Endothelial cell of umbilical vein (primary cell): ENCODE measurements around the gene NCK1. TPM values are rescaled to one million over a fixed set of nuclear protein-coding genes. Genes with fewer than 3 reads are reported as not detected.

Experiments used
- BruUV-seq: library from RNA; stranded (reverse); fragments of 400-500 nt; replicated peaks from 2 replicates; lab custom pipeline; 2021; lab: Mats Ljungman, UMichigan
- CTCF ChIA-PET: fragments of 300-600, 350-600 bp; sonication (Branson Sonifier 250); formaldehyde crosslinking; loops from one replicate; lab custom pipeline; 2021; ENCODE audit warnings: antibody characterized with exemption, inconsistent platforms; lab: Charles Lee
- POLR2A ChIA-PET: fragments of 300-600, 350-600 bp; sonication (Branson Sonifier 250); formaldehyde crosslinking; loops from one replicate; lab custom pipeline; 2021; ENCODE audit warnings: antibody characterized with exemption, inconsistent platforms; lab: Charles Lee
- DNase-seq: peaks from one replicate; pipeline ENCODE4 v3.0.0-alpha.2; 2011; ENCODE audit warnings: low read depth, low spot score
- FAIRE-seq: peaks from 2 replicates; lab custom pipeline; 2011; peaks lifted over from hg19 to GRCh38; lab: Jason Lieb, UNC
- H2AFZ ChIP-seq: 2 replicates; pipeline ENCODE4 v1.6.0; 2012; ENCODE audit warnings: low read depth, low read length, control low read depth, inconsistent platforms
- H3K27ac ChIP-seq: 2 replicates; pipeline ENCODE4 v1.5.1; 2011; ENCODE audit warnings: low read depth, mild to moderate bottlenecking, control low read depth, low read length, moderate library complexity; ENCODE audit not compliant: insufficient read depth
- H3K27me3 ChIP-seq, 2 experiments: 2 replicates each; pipeline versions ENCODE4 v1.6.0 to v1.6.1; 2011; ENCODE audit warnings: low read length in 2 of 2, mixed read lengths in 1 of 2; ENCODE audit not compliant: control insufficient read depth in 2 of 2, insufficient read depth in 2 of 2
- H3K36me3 ChIP-seq, 2 experiments: 2 replicates in 1 of 2; 3 replicates in 1 of 2; pipeline ENCODE4 v1.5.1; 2011; ENCODE audit warnings: low read length in 2 of 2, mild to moderate bottlenecking in 1 of 2, moderate library complexity in 1 of 2; ENCODE audit not compliant: control insufficient read depth in 2 of 2, insufficient read depth in 2 of 2; ENCODE audit errors: extremely low read depth in 1 of 2
- H3K4me1 ChIP-seq: 3 replicates; pipeline ENCODE4 v1.5.1; 2011; ENCODE audit warnings: mild to moderate bottlenecking, low read length; ENCODE audit not compliant: control insufficient read depth, insufficient read depth; ENCODE audit errors: extremely low read depth
- H3K4me2 ChIP-seq: 2 replicates; pipeline ENCODE4 v1.6.1; 2011; ENCODE audit warnings: low read length, control low read depth, mixed read lengths; ENCODE audit not compliant: insufficient read depth
- H3K4me3 ChIP-seq, 3 experiments: fragments of 200-600 bp in 1 of 3; sonication (generic), shearing (Covaris generic) in 1 of 3; replicated peaks in 1 of 3; 2 replicates each; pipeline ENCODE4 v1.5.1; 2011 to 2016; ENCODE audit warnings: control low read depth in 3 of 3, low read length in 3 of 3, mild to moderate bottlenecking in 2 of 3, inconsistent platforms in 1 of 3, low read depth in 1 of 3, moderate library complexity in 1 of 3; ENCODE audit not compliant: insufficient read depth in 1 of 3
- H3K79me2 ChIP-seq: 2 replicates; pipeline ENCODE4 v1.6.0; 2012; ENCODE audit warnings: low read length, inconsistent platforms; ENCODE audit not compliant: control insufficient read depth, insufficient read depth
- H3K9ac ChIP-seq: replicated peaks from 2 replicates; pipeline ENCODE3; 2011; ENCODE audit warnings: low read length, control low read depth; ENCODE audit not compliant: insufficient read depth; ENCODE audit errors: extremely low read depth
- H3K9me1 ChIP-seq: replicated peaks from 3 replicates; pipeline ENCODE4 v1.6.0; 2011; ENCODE audit warnings: mild to moderate bottlenecking, low read length; ENCODE audit not compliant: control insufficient read depth, insufficient read depth; ENCODE audit errors: extremely low read depth
- H3K9me3 ChIP-seq: replicated peaks from 2 replicates; pipeline ENCODE4 v1.5.1; 2012; ENCODE audit warnings: low read length, inconsistent platforms; ENCODE audit not compliant: control insufficient read depth, insufficient read depth
- H4K20me1 ChIP-seq: replicated peaks from 2 replicates; pipeline ENCODE3; 2011; ENCODE audit warnings: mild to moderate bottlenecking, low read length; ENCODE audit not compliant: control insufficient read depth, insufficient read depth; ENCODE audit errors: extremely low read depth
- CTCF ChIP-seq, 2 donors: IDR thresholded peaks; 1 replicate in 1 of 2; 2 replicates in 1 of 2; pipeline ENCODE4 v1.5.1; 2011; ENCODE audit warnings: low read length in 2 of 2, mild to moderate bottlenecking in 2 of 2, moderate library complexity in 2 of 2, control low read depth in 1 of 2, inconsistent platforms in 1 of 2, low read depth in 1 of 2; ENCODE audit not compliant: insufficient read depth in 1 of 2; ENCODE audit errors: extremely low read depth in 1 of 2
- EZH2 ChIP-seq: IDR thresholded peaks from 2 replicates; pipeline ENCODE4 v1.6.1; 2012; ENCODE audit warnings: borderline replicate concordance, low read depth, mild to moderate bottlenecking, moderate library complexity, low read length, inconsistent platforms; ENCODE audit not compliant: severe bottlenecking
- FOS ChIP-seq: IDR thresholded peaks from 2 replicates; pipeline ENCODE4 v1.6.1; 2011; ENCODE audit warnings: mild to moderate bottlenecking, low read length, moderate library complexity, borderline replicate concordance; ENCODE audit not compliant: insufficient read depth
- GATA2 ChIP-seq: IDR thresholded peaks from 2 replicates; pipeline ENCODE4 v1.7.0; 2011; ENCODE audit warnings: low read depth, mild to moderate bottlenecking, moderate library complexity, mixed read lengths, low read length; ENCODE audit not compliant: insufficient read length, insufficient read depth
- JUN ChIP-seq: IDR thresholded peaks from 2 replicates; pipeline ENCODE4 v1.6.1; 2011; ENCODE audit warnings: borderline replicate concordance, low read depth; ENCODE audit not compliant: insufficient read length, insufficient read depth
- MAX ChIP-seq: IDR thresholded peaks from 2 replicates; pipeline ENCODE4 v1.6.1; 2011; ENCODE audit not compliant: insufficient read depth, insufficient read length
- MYC ChIP-seq: IDR thresholded peaks from one replicate; pipeline ENCODE4 v1.6.1; 2011; ENCODE audit warnings: mild to moderate bottlenecking, low read depth, low read length
- POLR2A ChIP-seq: IDR thresholded peaks from 2 replicates; pipeline ENCODE4 v1.6.1; 2012; ENCODE audit warnings: low read depth, mild to moderate bottlenecking, control low read depth, low read length
- POLR2AphosphoS5 ChIP-seq: IDR thresholded peaks from 2 replicates; pipeline ENCODE4 v1.6.1; 2012; ENCODE audit warnings: low read depth, mild to moderate bottlenecking, control low read depth, low read length, moderate library complexity; ENCODE audit not compliant: insufficient read depth
- dilution Hi-C: fragments of 300-500 bp; cut with MboI; formaldehyde crosslinking; loops from one replicate; pipeline ENCODE4 v1.15.0; 2019; ENCODE audit warnings: low sequenced_read_pairs; ENCODE audit not compliant: extremely low pct_ligation_motif_present
- intact Hi-C: fragments of 100-400 bp; cut with micrococcal nuclease; formaldehyde crosslinking; loops from one replicate; pipeline ENCODE4 v1.10.0; 2022
- polyA plus RNA-seq, 4 experiments: library from polyadenylated mRNA; depleted of rRNA in 3 of 4; stranded (reverse) in 3 of 4; unstranded in 1 of 4; fragments of >200 nt; gene quantifications; 2 replicates each; pipeline versions ENCODE4 v1.2.1 to v1.2.3, GENCODE V29; 2011 to 2012; ENCODE audit warnings: missing spikeins in 1 of 4
- total RNA-seq: library from RNA; stranded (reverse); gene quantifications from 2 replicates; pipeline ENCODE4 v1.2.3, GENCODE V29; 2021

NCK1 gene
- total and polyA plus RNA-seq, 2 donors (not counting 3 experiments of a cell fraction or from before 2014, with no cell fraction given): 19.3 to 52.2 TPM

DNA sequence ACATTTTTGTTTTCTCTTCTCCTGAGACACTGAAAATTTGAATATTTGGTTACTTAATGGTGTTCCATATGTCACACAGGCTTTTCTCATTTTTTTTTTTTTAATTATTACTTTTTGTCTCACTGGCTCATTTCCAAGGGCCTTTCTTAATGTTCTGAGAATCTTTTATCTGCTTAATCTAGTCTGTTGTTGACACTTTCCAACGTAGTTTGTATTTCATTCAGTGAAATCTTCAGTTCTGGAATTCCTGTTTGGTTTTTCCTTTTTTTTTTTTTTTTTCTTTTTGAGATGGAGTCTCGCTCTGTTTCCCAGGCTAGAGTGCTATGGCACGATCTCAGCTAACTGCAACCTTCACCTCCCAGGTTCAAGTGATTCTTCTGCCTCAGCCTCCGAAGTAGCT is 42.7 kb downstream of the NCK1 start:
- H4K20me1 ChIP-seq: no peaks in the 10 kb centered on the region
- peaks cover 98% of the 10 kb centered on the region for H3K79me2 ChIP-seq
- ChIA-PET POLR2A (interaction anchor here (0.7 kb wide), 1 partner anchor 54 kb away, joined by 7 read pairs; no protein-coding TSS in a partner anchor), CTCF (no interaction called here)
- no peak overlapping the region for H2AFZ ChIP-seq
- FAIRE-seq: no peak
- no peak overlapping the region for H3K27ac ChIP-seq
- H3K4me1 ChIP-seq: peaks cover 29% of the 10 kb centered on the region
- dilution Hi-C loops: no loop called here
- no peak for TF ChIP-seq GATA2
- no peak for TF ChIP-seq POLR2A
- TF ChIP-seq POLR2AphosphoS5: no peak
- no peak for TF ChIP-seq JUN
- TF ChIP-seq FOS: no peak
- TF ChIP-seq MAX: no peak
- no peak for TF ChIP-seq EZH2
- no peak for TF ChIP-seq CTCF (IDR thresholded peaks at IDR 0.05; ENCODE audit: extremely low read depth in 1 of 2, insufficient read depth in 1 of 2, low read depth in 1 of 2, low read length in 2 of 2)
- TF ChIP-seq MYC: no peak
- intact Hi-C loops: no loop called here
- BruUV-seq: no TSS peak
- no peak overlapping the region for H3K9ac ChIP-seq
- H3K27me3 ChIP-seq: no peaks in the 10 kb centered on the region
- no peaks in the 10 kb centered on the region for H3K36me3 ChIP-seq
- H3K9me3 ChIP-seq: no peaks in the 10 kb centered on the region
- no peak overlapping the region for H3K4me3 ChIP-seq
- no peaks in the 10 kb centered on the region for H3K9me1 ChIP-seq
- DNase-seq: no peak
- H3K4me2 ChIP-seq: no peak overlapping the region
